GM19035 (cell line): ENCODE measurements around the gene TRIM17.

Experiments
- ATAC-seq: cut with Tn5 transposase; IDR thresholded peaks from one replicate; pipeline ENCODE4 v1.9.1; 2021; ENCODE audit not compliant: unreplicated experiment

The TRIM17 gene

GRCh38 chr1:228416217-228416933 is at the start of gene TRIM17:
TRIM17 (minus strand) TSS chr1:228416861; CDS start chr1:228415072, 1,789 bp downstream.
- no peak for ATAC-seq

- ATAC-seq, result no peak
These were observed 49.0 kb upstream of the TRIM17 start for GRCh38 chr1:228465571-228466146.

- no peak for ATAC-seq
These were observed 48.5 kb upstream of the TRIM17 start for GRCh38 chr1:228465141-228465540.

GRCh38 chr1:228464487-228464983 is 47.9 kb upstream of the TRIM17 start:
- peak; percentile 82 for ATAC-seq

GRCh38 chr1:228463559-228464455 is 47.1 kb upstream of the TRIM17 start:
- peak; percentile 54 for ATAC-seq

GRCh38 chr1:228463009-228463558 is 46.4 kb upstream of the TRIM17 start:
- ATAC-seq, result no peak

GRCh38 chr1:228462560-228462959 is 45.9 kb upstream of the TRIM17 start:
- ATAC-seq, result no peak

GRCh38 chr1:228460821-228461220 is 44.2 kb upstream of the TRIM17 start:
- ATAC-seq, result no peak

GRCh38 chr1:228459091-228459993 is 42.7 kb upstream of the TRIM17 start:
- ATAC-seq, result peak; percentile 24

- ATAC-seq, result peak; percentile 83
These were observed 40.9 kb upstream of the TRIM17 start for GRCh38 chr1:228457396-228458176.

GRCh38 chr1:228457017-228457395 is 40.3 kb upstream of the TRIM17 start:
- peak; percentile 10 for ATAC-seq

GRCh38 chr1:228456252-228457016 is 39.8 kb upstream of the TRIM17 start:
- no peak for ATAC-seq

GRCh38 chr1:228455715-228456114 is 39.1 kb upstream of the TRIM17 start:
- no peak for ATAC-seq

- no peak for ATAC-seq
These were observed 37.6 kb upstream of the TRIM17 start for GRCh38 chr1:228454238-228454637.

GRCh38 chr1:228453614-228454013 is 37.0 kb upstream of the TRIM17 start:
- no peak for ATAC-seq

GRCh38 chr1:228453022-228453560 is 36.4 kb upstream of the TRIM17 start:
- ATAC-seq, result no peak

- ATAC-seq, result no peak
These were observed 35.7 kb upstream of the TRIM17 start for GRCh38 chr1:228452194-228453021.

GRCh38 chr1:228450200-228450599 is 33.5 kb upstream of the TRIM17 start:
- no peak for ATAC-seq
